HepG2 (cell line): Measurements from ENCODE around the gene ENO3. TPM values are rescaled to one million over a fixed set of nuclear protein-coding genes. Genes with fewer than 3 reads are reported as not detected.

Experiments used
- ATAC-seq: fragments of 200-7000 bp; cut with Tn5 transposase; 3 replicates; pipeline ENCODE4 v1.9.1; 2020; ENCODE audit warnings: mild to moderate bottlenecking, moderate library complexity
- BruUV-seq: library from RNA; stranded (reverse); fragments of 400-500 nt; replicated peaks from 2 replicates; lab custom pipeline; 2021; lab: Mats Ljungman, UMichigan
- CTCF ChIA-PET: fragments of 300-600 bp; formaldehyde crosslinking; extraction: SDS; loops from one replicate; lab custom pipeline; 2021; ENCODE audit warnings: low total read pairs, inconsistent platforms, low intra/inter-chr PET ratio; lab: Yijun Ruan, JAX
- POLR2A ChIA-PET: fragments of 350-600 bp; sonication (Branson Sonifier 250); formaldehyde crosslinking; loops from one replicate; lab custom pipeline; 2020; ENCODE audit warnings: antibody characterized with exemption, inconsistent platforms; lab: Yijun Ruan, JAX
- DNase-seq: peaks from one replicate; pipeline ENCODE4 v3.0.0-alpha.2; 2015; ENCODE audit warnings: low spot score
- FAIRE-seq: peaks from 3 replicates; lab custom pipeline; 2011; peaks lifted over from hg19 to GRCh38; lab: Jason Lieb, UNC
- H2AFZ ChIP-seq: one replicate; pipeline ENCODE4 v1.6.1; 2011; ENCODE audit warnings: low read length, inconsistent platforms
- H3K27ac ChIP-seq: fragments of 300-600 bp; 3 replicates; pipeline ENCODE4 v1.8.0; 2011; ENCODE audit warnings: mixed run types, mild to moderate bottlenecking, mixed read lengths, low read length, inconsistent platforms; ENCODE audit not compliant: insufficient read depth; ENCODE audit errors: extremely low read length
- H3K27me3 ChIP-seq, 2 experiments: fragments of 200-600 bp in 1 of 2; 2 replicates in 1 of 2; 3 replicates in 1 of 2; pipeline versions ENCODE4 v1.6.0 to v1.8.0; 2011; ENCODE audit warnings: low read length in 2 of 2, mild to moderate bottlenecking in 2 of 2, moderate library complexity in 2 of 2, inconsistent platforms in 1 of 2; ENCODE audit not compliant: insufficient read depth in 2 of 2, control insufficient read depth in 1 of 2
- H3K36me3 ChIP-seq, 2 experiments: fragments of 200-600 bp in 1 of 2; replicated peaks in 1 of 2; 2 replicates in 1 of 2; 3 replicates in 1 of 2; pipeline versions ENCODE4 v1.5.1 to v1.8.0; 2011; ENCODE audit warnings: low read length in 2 of 2, inconsistent platforms in 1 of 2; ENCODE audit not compliant: insufficient read depth in 2 of 2, control insufficient read depth in 1 of 2
- H3K4me1 ChIP-seq: 2 replicates; pipeline ENCODE4 v1.5.1; 2012; ENCODE audit warnings: low read length, inconsistent platforms; ENCODE audit not compliant: insufficient read depth
- H3K4me2 ChIP-seq: 2 replicates; pipeline ENCODE4 v1.6.0; 2011; ENCODE audit warnings: low read depth, low read length, inconsistent platforms
- H3K4me3 ChIP-seq, 3 experiments: fragments of 200-600 bp in 1 of 3; sonication (generic), shearing (Covaris generic) in 1 of 3; replicated peaks in 1 of 3; 2 replicates each; pipeline ENCODE4 v1.5.1; 2011 to 2016; ENCODE audit warnings: low read length in 3 of 3, inconsistent platforms in 2 of 3, low read depth in 2 of 3, mild to moderate bottlenecking in 2 of 3, control low read depth in 1 of 3, mixed read lengths in 1 of 3; ENCODE audit not compliant: insufficient read depth in 1 of 3
- H3K79me2 ChIP-seq: one replicate; pipeline ENCODE4 v1.6.1; 2011; ENCODE audit warnings: low read length, inconsistent platforms; ENCODE audit not compliant: insufficient read depth
- H3K9ac ChIP-seq: 2 replicates; pipeline ENCODE4 v1.6.0; 2011; ENCODE audit warnings: mild to moderate bottlenecking, low read depth, low read length, inconsistent platforms; ENCODE audit not compliant: insufficient read depth
- H3K9me3 ChIP-seq: 2 replicates; pipeline ENCODE4 v1.5.1; 2012; ENCODE audit warnings: mild to moderate bottlenecking, low read length
- H4K20me1 ChIP-seq: 2 replicates; pipeline ENCODE4 v1.6.0; 2011; ENCODE audit warnings: inconsistent platforms, mild to moderate bottlenecking, low read length, moderate library complexity; ENCODE audit not compliant: insufficient read depth
- AGO2 ChIP-seq: fragments of 200-400 bp; formaldehyde crosslinking; optimal IDR thresholded peaks from 2 replicates; pipeline ENCODE3; 2017; ENCODE audit warnings: mild to moderate bottlenecking, low read depth, low read length, moderate library complexity
- ESRRA ChIP-seq: sonication (generic); formaldehyde crosslinking; IDR thresholded peaks from 2 replicates; pipeline ENCODE4 v1.5.1; 2020; ENCODE audit warnings: mild to moderate bottlenecking, low read depth, missing genetic modification reagents
- HCFC1 ChIP-seq: fragments of 150-350 bp; IDR thresholded peaks from 2 replicates; pipeline ENCODE4 v1.6.1; 2014; ENCODE audit warnings: low read depth, low read length
- KLF16 ChIP-seq, 2 experiments: sonication (generic) in 1 of 2; formaldehyde crosslinking in 1 of 2; IDR thresholded peaks; 2 replicates each; pipeline versions ENCODE4 v1.6.1 to v1.8.0; 2016 to 2023; ENCODE audit warnings: missing genetic modification reagents in 2 of 2, missing compliant biosample characterization in 1 of 2
- MBD4 ChIP-seq: IDR thresholded peaks from 2 replicates; pipeline ENCODE4 v1.6.1; 2012; ENCODE audit warnings: low read length, inconsistent platforms, borderline replicate concordance
- PHF5A ChIP-seq: IDR thresholded peaks from one replicate; pipeline ENCODE4 v1.6.1; 2018; ENCODE audit warnings: low read depth, missing genetic modification reagents; ENCODE audit not compliant: unreplicated experiment
- POLR2A ChIP-seq, 2 experiments: IDR thresholded peaks; 2 replicates each; pipeline ENCODE4 v1.6.1; 2011; ENCODE audit warnings: low read depth in 2 of 2, low read length in 2 of 2, mild to moderate bottlenecking in 1 of 2, moderate library complexity in 1 of 2; ENCODE audit not compliant: insufficient read depth in 1 of 2
- RBFOX2 ChIP-seq: fragments of 200-400 bp; formaldehyde crosslinking; IDR thresholded peaks from 2 replicates; pipeline ENCODE4 v1.6.1; 2017; ENCODE audit warnings: low read depth, mild to moderate bottlenecking, low read length
- RFX3 ChIP-seq: IDR thresholded peaks from 2 replicates; pipeline ENCODE4 v1.6.1; 2016; ENCODE audit warnings: missing biosample characterization, missing genetic modification reagents
- SP4 ChIP-seq: sonication (generic); formaldehyde crosslinking; IDR thresholded peaks from 2 replicates; pipeline ENCODE4 v1.8.1; 2023; ENCODE audit warnings: mild to moderate bottlenecking, missing genetic modification reagents
- ZC3H13 ChIP-seq: sonication (generic); formaldehyde crosslinking; IDR thresholded peaks from 2 replicates; pipeline ENCODE4 v1.8.1; 2023; ENCODE audit warnings: mild to moderate bottlenecking, missing genetic modification reagents, moderate library complexity
- ZFP62 ChIP-seq: sonication (generic); formaldehyde crosslinking; IDR thresholded peaks from 2 replicates; pipeline ENCODE4 v1.4.0; 2020; ENCODE audit warnings: missing genetic modification reagents
- ZMYM2 ChIP-seq: sonication (generic); formaldehyde crosslinking; IDR thresholded peaks from 2 replicates; pipeline ENCODE4 v1.8.0; 2022; ENCODE audit warnings: mild to moderate bottlenecking, missing genetic modification reagents
- ZNF207 ChIP-seq: fragments of 450-650 bp; IDR thresholded peaks from 2 replicates; pipeline ENCODE4 v1.6.1; 2016; ENCODE audit warnings: antibody characterized with exemption, borderline replicate concordance
- ZNF3 ChIP-seq: IDR thresholded peaks from 2 replicates; pipeline ENCODE4 v1.7.0; 2017; ENCODE audit warnings: inconsistent platforms
- ZNF709 ChIP-seq: sonication (generic); formaldehyde crosslinking; IDR thresholded peaks from 2 replicates; pipeline ENCODE4 v1.5.0; 2020; ENCODE audit warnings: mild to moderate bottlenecking, missing genetic modification reagents
- ZNF782 ChIP-seq: sonication (generic); formaldehyde crosslinking; IDR thresholded peaks from 2 replicates; pipeline ENCODE4 v1.4.0; 2020; ENCODE audit warnings: missing genetic modification reagents, mild to moderate bottlenecking, borderline replicate concordance
- WGBS: methylation state at CpG from one replicate; pipeline ENCODE4 v1.1.6; 2017; ENCODE audit warnings: low lambda C conversion rate; 5-methylcytosine and 5-hydroxymethylcytosine counted together
- in situ Hi-C: cut with HindIII; loops from 2 replicates; pipeline ENCODE4 v1.10.0; 2017; ENCODE audit warnings: low pct_unique_long_range_greater_than_20kb; ENCODE audit not compliant: extremely low pct_ligation_motif_present
- intact Hi-C: fragments of 100-400 bp; cut with micrococcal nuclease; formaldehyde crosslinking; loops from one replicate; pipeline ENCODE4 v1.10.0; 2022; ENCODE audit not compliant: unreplicated experiment
- polyA plus RNA-seq, 8 experiments: library from polyadenylated mRNA; depleted of rRNA in 3 of 8; stranded (reverse) in 7 of 8; unstranded in 1 of 8; fragments of >200 nt; fragmentation: Illumina TruSeq in 4 of 8; extraction: Trizol in 4 of 8; gene quantifications; 2 replicates each; pipeline versions ENCODE4 v1.2.1 to v1.2.3, GENCODE V29; 2011 to 2016; ENCODE audit warnings: low read depth in 4 of 8, missing spikeins in 1 of 8, mixed read lengths in 1 of 8; ENCODE audit not compliant: insufficient read depth in 1 of 8
- total RNA-seq, 5 experiments: library from RNA; depleted of rRNA; stranded (reverse); fragments of >200 nt; fragmentation: Illumina TruSeq; extraction: Trizol; gene quantifications; 2 replicates each; pipeline ENCODE4 v1.2.3, GENCODE V29; 2016; ENCODE audit warnings: low read depth in 1 of 5
- TF ChIP-seq, protein P1 (sequence below): sonication (generic); formaldehyde crosslinking; IDR thresholded peaks from 2 replicates; pipeline ENCODE4 v1.5.1; 2020; ENCODE audit warnings: mild to moderate bottlenecking, missing genetic modification reagents, moderate library complexity
- TF ChIP-seq, protein P2 (sequence below): sonication (generic); formaldehyde crosslinking; conservative IDR thresholded peaks from 2 replicates; pipeline ENCODE4 v1.4.0; 2020; ENCODE audit warnings: missing genetic modification reagents

The ENO3 gene
- total and polyA plus RNA-seq, 2 of the 13 experiments (the other 11 are each of a cell fraction or from before 2014, with no cell fraction given): 59.8 to 69.8 TPM

DNA sequence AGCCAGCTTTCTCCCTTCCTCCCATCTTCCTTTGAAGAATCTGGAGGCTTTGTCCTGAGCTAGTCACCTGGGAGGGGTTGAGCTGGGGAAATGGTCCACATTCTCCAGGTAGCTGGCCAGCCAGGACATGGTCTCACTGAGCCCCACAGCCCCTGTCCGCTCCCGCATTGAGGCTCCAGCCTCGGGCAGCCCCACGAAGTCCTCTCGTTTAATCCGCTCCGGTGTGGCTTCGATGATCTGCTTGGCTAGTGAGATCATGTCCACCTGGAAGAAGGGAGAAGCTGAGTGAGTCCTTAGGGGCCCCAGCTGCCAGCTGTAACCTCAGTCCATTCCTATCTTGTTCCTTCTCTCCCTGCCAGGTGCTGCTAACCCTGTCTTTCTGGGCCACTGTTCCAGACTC, 19.4 kb downstream of the ENO3 start:
- ChIA-PET CTCF (interaction anchor here (0.9 kb wide), 1 partner anchor 61 kb away, joined by 3 read pairs; no protein-coding TSS in a partner anchor), POLR2A (interaction anchor here (0.9 to 10.5 kb wide), 11 partner anchors 13 to 199 kb away, joined by 3 to 273 read pairs (median 4); partner anchors contain the start of genes CAMTA2, ENO3, PFN1 and RNF167)
- ATAC-seq (no peak), DNase-seq (no peak), FAIRE-seq (no peak)
- intact Hi-C loops: no loop called here
- Histone ChIP-seq H3K79me2 (peaks cover 27% of the 10 kb centered on the region), H3K27ac (peak overlapping the region; percentile 92), H3K9me3 (no peaks in the 10 kb centered on the region), H3K4me3 (peak overlapping the region in 1 of 3 experiments; percentile 88; a peak in 2 of 6 replicates), H3K27me3 (no peaks in the 10 kb centered on the region; a peak in 1 of 5 replicates), H4K20me1 (no peaks in the 10 kb centered on the region), H3K4me1 (peaks cover 31% of the 10 kb centered on the region), H3K36me3 (peaks cover 0 to 10% of the 10 kb centered on the region in 2 experiments; a peak in 3 of 5 replicates), H3K4me2 (peak overlapping the region; percentile 82), H3K9ac (peak overlapping the region; percentile 91; the same call in 1 of the 2 replicates), H2AFZ (no peak overlapping the region)
- BruUV-seq: no TSS peak
- 97% methylated on average over 8 of the region's 8 CpGs for WGBS
- TF ChIP-seq, protein P1, sequence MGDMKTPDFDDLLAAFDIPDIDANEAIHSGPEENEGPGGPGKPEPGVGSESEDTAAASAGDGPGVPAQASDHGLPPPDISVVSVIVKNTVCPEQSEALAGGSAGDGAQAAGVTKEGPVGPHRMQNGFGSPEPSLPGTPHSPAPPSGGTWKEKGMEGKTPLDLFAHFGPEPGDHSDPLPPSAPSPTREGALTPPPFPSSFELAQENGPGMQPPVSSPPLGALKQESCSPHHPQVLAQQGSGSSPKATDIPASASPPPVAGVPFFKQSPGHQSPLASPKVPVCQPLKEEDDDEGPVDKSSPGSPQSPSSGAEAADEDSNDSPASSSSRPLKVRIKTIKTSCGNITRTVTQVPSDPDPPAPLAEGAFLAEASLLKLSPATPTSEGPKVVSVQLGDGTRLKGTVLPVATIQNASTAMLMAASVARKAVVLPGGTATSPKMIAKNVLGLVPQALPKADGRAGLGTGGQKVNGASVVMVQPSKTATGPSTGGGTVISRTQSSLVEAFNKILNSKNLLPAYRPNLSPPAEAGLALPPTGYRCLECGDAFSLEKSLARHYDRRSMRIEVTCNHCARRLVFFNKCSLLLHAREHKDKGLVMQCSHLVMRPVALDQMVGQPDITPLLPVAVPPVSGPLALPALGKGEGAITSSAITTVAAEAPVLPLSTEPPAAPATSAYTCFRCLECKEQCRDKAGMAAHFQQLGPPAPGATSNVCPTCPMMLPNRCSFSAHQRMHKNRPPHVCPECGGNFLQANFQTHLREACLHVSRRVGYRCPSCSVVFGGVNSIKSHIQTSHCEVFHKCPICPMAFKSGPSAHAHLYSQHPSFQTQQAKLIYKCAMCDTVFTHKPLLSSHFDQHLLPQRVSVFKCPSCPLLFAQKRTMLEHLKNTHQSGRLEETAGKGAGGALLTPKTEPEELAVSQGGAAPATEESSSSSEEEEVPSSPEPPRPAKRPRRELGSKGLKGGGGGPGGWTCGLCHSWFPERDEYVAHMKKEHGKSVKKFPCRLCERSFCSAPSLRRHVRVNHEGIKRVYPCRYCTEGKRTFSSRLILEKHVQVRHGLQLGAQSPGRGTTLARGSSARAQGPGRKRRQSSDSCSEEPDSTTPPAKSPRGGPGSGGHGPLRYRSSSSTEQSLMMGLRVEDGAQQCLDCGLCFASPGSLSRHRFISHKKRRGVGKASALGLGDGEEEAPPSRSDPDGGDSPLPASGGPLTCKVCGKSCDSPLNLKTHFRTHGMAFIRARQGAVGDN (CRISPR knock-in tag): peak; percentile 28; the same call in 1 of the 2 replicates
- TF ChIP-seq ZC3H13 (CRISPR knock-in tag) (0 out of 2 replicates have a peak, but pooled peaks have one; percentile 16), ZNF3 (CRISPR knock-in tag) (no peak), ESRRA (0 out of 2 replicates have a peak, but pooled peaks have one; percentile 4), RBFOX2 (0 out of 2 replicates have a peak, but pooled peaks have one; percentile 22), RFX3 (no peak), ZNF782 (0 out of 2 replicates have a peak, but pooled peaks have one; percentile 34), MBD4 (no peak), ZNF709 (CRISPR knock-in tag) (0 out of 2 replicates have a peak, but pooled peaks have one; percentile 34), HCFC1 (no peak), ZFP62 (CRISPR knock-in tag) (no peak), PHF5A (CRISPR knock-in tag) (no peak), POLR2A (IDR thresholded peaks at IDR 0.05; ENCODE audit: insufficient read depth in 1 of 2, low read depth in 2 of 2, low read length in 2 of 2) (0 out of 4 replicates have a peak, but pooled peaks of 1 of the 2 experiments have one; percentile 35), ZNF207 (no peak), KLF16 (CRISPR knock-in tag; IDR thresholded peaks at IDR 0.05) (no peak), SP4 (CRISPR knock-in tag) (0 out of 2 replicates have a peak, but pooled peaks have one; percentile 2), AGO2 (peak; percentile 56), ZMYM2 (CRISPR knock-in tag) (no peak)
- TF ChIP-seq, protein P2, sequence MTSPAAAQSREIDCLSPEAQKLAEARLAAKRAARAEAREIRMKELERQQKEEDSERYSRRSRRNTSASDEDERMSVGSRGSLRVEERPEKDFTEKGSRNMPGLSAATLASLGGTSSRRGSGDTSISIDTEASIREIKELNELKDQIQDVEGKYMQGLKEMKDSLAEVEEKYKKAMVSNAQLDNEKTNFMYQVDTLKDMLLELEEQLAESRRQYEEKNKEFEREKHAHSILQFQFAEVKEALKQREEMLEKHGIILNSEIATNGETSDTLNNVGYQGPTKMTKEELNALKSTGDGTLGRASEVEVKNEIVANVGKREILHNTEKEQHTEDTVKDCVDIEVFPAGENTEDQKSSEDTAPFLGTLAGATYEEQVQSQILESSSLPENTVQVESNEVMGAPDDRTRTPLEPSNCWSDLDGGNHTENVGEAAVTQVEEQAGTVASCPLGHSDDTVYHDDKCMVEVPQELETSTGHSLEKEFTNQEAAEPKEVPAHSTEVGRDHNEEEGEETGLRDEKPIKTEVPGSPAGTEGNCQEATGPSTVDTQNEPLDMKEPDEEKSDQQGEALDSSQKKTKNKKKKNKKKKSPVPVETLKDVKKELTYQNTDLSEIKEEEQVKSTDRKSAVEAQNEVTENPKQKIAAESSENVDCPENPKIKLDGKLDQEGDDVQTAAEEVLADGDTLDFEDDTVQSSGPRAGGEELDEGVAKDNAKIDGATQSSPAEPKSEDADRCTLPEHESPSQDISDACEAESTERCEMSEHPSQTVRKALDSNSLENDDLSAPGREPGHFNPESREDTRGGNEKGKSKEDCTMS: no peak
- in situ Hi-C loops: no loop called here
